IPS-NIHi11 (cell line): ENCODE results near the gene SNAP23.
"Not testable (repeated sequence)": the region's sequence is repeated elsewhere in the genome, so short reads cannot be mapped to it uniquely, and the experiment has no call there.

Experiments used
- DNase-seq: peaks from one replicate; pipeline ENCODE4 v3.0.0; 2012; ENCODE audit warnings: mixed read lengths, low spot score

SNAP23 gene

DNA sequence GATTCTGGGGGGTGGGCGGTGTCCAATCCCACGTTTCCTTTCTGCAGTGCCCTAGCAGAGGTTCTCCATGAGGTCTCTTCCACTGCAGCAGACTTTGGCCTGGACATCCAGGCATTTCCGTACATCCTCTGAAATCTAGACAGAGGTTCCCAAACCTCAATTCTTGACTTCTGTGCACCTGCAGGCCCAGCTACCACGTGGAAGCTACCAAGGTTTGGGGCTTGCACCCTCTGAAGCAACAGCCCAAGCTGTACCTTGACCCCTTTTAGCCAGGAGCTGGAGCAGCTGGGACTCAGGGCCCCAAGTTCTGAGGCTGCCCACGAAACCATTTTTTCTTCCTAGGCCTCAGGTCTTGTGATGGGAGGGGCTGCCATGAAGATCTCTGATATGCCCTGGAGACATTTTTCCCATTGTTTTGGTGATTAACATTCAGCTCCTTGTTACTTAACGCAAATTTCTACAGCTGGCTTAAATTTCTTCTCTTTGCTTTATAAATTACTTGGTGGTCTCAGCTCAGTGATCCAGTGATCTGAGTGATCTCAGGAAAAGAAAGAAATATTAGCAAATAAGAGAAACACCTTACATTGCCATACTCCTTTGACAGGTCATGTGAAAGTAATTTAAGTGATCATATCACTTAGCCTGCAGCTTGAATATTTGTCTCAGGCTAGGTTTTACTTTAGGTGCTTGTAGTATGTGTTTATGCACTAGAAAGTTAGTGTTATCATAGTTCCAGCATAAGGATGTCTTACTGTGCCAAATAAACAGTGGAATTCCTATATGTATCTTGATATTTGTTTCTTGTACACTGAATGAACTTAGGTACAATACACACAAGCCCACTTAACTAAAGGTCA is 3.0 kb downstream of the SNAP23 start:
- DNase-seq = no peak

DNA sequence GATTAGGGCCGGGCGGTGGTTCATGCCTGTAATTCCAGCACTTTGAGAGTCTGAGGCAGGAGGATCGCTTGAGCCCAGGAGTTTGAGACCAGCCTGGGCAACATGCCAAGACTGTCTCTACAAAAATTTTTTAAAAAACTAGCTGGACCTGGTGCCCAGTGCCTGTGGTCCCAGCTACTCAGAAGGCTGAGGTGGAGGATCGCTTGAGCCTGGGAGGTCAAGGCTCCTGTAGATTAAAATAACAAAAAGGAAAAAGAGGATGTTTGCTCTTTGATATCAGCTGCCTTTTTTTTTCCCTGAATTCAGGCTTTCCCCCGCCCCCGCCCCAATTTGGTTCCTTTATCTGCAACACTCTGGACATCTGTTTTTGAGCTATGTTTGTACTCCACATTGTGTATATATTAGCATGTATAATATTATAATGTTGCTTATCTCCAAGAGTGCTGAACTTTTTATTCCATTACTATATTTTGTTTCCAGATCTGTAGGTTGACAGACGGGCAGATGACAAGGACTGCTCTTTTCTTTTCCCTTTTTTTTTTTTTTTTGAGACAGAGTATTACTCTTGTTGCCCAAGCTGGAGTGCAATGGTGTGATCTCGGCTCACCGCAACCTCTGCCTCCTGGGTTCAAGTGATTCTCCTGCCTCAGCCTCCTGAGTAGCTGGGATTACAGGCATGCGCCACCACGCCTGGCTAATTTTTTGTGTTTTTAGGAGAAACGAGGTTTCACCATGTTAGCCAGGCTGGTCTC is 4.6 kb downstream of the SNAP23 start:
- DNase-seq = no peak

DNA sequence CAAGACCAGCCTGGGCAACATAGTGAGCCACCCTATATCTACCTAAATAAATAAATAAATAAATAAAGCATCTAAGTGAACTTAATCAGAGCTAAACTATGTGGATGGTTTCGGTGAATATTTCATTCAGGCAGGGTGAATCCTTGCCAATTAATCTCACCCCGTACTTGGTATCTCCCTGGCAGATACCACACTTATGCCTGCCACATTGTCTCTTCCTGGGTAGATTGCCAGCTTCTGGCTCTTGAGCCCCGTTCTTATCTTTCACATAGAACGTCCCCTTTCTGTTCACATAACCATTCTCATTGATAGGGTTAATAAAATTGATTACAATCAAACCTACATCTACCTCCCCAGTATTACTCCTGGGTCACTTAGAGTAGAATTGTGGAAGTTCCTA is 7.0 kb downstream of the SNAP23 start:
- no peak for DNase-seq

DNA sequence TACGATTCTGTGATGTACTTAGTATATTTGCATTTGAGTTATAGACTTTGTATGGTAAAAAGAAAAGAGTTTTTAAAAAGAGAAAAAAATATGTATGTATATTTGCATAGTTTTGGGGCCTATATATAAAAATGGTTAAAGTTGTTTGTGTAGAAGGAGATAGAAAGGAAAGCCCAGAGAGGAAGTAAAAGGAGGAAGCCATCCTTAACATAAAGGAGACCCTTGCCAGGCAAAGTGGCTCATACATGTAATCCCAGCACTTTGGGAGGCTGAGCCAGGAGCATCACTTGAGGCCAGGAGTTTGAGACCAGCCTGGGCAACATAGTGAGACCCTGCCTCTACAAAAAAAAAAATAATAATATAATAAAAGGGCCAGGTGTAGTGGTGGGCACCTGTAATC is 8.4 kb downstream of the SNAP23 start:
- DNase-seq = no peak

DNA sequence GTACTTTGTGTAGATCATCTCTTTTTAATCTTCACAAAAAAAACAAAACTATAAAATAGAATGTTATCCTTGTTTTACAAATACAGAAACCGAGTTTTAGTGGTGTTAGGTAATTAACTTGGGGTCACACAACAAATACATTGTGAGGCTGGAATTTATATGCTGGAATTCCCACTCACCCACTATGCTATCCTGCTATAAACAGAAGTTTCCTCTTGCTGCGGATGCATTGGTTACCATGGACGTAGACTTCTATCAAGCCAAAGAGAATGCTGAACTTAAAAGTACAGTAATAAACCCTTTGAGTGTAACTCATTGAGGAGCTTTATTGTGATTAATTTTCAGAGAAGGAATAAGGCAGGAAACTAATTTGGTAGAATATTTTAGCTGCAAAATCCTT is 9.2 kb downstream of the SNAP23 start:
- no peak for DNase-seq

DNA sequence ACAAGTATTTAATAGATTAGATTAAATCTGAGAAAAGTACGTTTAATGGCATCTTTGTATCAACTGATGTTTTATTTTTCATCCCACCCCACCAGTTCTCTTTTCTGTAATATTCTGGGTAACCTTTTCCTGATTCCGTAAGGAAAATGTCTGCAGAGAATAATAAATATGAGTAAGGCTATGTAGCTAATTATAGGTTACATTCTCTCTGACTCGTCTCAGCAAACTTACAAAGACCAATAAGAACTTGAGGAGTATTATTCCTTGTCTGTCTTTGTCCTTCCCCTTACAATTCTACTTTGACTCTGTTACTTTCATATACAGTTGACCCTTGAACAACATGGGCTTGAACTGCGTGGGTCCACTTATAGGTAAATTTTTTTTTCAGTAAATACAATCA is 12.1 kb downstream of the SNAP23 start:
- no peak for DNase-seq

DNA sequence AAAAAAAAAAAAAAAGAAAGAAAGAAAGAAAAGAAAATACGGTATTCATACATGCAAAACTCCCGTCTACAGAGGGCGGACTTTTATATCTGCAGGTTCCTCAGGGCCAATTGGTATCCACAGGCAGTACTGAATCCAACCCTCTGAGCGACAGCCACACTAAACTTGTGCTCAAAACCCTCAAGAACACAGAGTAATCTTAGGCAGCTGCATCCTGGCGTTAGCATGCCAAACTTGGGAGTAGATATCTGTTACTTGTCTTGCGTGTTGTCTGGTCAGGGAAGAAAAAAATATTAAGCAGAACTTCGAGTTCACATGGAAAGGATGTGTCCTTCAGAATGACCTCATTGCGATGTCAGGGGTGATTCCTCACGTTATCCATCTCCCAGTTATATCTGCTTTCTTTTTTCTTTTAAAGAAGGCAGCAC is 12.8 kb downstream of the SNAP23 start:
- DNase-seq = no peak

DNA sequence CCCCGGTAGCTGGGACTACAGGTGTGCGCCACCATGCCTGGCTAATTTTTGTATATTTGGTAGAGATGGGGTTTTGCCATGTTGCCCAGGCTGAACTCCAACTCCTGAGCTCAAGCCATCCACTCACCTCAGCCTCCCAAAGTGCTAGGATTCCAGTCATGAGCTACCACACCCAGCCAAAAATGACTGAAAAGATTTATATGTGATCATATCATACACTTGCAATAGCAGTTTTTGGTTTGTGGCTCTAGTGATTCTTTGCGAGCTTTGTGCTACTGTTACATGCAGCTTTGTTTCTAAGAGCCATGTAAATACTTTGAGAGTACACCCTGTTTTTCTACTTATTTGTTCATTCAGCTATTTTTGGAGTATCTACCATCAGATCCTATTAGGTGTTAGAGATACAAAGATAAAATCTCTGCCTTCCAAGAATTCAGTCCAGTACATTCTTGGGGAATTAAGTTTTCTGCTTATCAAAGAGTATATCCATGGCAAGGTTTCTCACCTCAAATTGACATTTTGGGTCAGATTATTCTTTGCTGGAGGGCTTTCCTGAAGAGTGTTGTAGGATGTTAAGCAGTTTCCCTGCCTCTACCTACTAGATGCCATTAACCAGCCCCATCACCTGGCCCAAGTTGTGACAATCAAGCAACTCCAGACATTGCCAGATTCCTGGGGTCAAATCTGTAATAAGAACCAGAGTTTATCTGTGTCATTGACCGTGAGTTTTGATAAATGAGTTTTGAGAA is 15.0 kb downstream of the SNAP23 start:
- DNase-seq = no peak

DNA sequence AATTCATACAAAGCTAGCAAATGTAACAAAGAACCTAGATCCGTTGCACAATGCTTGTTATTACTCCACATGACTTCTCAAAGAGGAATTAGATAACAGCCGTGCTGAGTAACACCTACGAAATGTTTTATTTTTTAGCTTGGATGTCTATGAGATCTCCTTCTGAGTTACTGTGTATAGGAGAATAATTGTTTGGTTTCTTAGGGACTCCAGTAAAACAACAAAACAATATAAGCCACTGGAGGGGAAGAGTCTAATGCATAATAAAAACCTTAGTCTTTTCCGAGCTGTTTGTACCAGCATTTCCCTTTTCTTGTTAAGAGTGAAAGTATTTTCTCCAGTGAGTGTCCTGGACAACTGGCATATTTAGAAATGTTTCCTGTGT is 15.6 kb downstream of the SNAP23 start:
- no peak for DNase-seq

DNA sequence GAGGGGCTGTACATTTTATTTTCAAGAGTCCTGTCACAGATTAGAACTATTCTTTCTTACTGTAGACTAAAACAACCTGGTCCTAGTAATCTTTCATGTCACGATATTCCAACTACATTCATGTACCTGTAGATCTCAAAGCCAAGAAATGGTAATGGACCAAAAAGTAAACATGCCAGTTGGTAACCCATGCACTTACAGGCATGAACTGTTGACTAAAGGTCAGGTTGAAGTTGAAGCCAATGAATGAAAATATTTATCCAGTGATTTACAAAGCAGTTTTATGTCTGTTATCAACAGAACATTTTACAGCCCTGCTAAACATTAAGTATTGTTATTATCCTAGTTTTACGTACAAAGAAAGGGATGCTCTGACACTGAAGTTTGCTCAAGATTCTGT is 27.9 kb downstream of the SNAP23 start:
- no peak for DNase-seq

DNA sequence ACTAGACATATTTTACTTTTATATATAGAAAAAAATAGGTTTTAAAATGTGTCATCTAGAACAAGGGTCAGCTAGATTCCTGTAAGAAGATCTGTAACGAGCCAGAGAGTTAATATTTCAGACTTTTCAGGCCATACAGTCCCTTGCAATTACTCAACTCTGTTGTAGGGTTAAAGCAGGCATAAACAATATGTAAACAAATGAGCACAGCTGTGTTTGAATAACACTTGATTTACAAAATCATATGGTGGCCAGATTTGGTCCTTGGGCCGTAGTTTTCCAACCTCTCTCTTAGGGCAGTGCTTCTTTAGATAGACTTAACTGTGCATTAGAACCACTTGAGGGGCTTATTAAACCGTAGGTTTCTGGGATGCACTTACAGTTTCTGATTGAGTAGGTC is 33.5 kb downstream of the SNAP23 start:
- no peak for DNase-seq

DNA sequence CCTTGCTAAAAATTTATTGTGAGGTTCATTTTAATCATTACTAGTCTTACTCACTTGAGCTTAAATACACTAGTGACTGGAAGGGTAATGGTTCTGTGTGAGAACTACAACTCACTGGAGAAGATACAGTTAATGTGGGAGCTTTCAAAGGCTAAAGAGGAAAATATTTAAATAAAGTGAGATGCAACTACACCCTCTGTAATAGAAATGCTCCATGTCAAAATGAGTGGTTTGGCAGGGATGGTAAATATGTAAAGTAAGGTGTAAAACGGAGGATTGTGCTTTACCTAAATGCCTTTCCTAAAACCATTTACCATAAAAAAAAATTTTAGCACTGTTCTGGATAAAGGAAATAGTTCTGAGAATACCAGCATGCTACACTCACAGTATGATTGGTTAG is 37.8 kb downstream of the SNAP23 start:
- DNase-seq = no peak

DNA sequence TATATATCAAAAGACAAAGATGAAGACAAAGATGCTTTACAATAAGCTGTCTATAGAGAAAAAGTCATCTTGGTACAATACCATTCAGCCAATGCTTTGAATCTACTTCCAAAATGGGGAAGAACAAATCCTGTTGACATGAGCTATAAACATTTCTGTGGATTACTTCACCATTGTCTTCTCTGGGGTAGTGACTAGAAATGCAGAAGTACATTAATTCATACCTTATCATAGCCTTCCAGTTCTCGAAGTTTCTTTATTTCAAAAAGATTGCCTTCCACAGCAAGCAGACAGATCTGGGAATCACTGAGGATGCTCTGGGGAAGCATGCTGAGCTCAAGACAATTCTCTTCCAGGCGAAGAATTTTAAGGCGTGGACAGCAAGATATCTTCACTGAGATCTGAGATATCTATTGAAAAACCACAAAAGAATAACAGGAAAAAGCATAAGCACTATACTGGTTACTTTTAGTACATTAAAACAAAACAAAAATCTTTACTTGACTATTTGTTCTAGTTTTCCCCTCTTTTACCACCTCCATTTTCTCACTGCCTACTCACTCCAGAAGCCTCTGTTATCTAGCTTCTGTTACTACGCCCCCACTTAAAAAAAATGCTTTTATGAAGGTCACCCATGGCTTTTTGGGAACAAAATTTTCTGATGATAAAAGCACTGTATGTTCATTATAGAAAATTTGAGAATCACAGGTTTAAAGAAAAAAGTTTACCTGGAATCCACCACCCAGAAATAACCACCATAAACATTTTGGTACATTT is 49.6 kb downstream of the SNAP23 start:
- no peak for DNase-seq

DNA sequence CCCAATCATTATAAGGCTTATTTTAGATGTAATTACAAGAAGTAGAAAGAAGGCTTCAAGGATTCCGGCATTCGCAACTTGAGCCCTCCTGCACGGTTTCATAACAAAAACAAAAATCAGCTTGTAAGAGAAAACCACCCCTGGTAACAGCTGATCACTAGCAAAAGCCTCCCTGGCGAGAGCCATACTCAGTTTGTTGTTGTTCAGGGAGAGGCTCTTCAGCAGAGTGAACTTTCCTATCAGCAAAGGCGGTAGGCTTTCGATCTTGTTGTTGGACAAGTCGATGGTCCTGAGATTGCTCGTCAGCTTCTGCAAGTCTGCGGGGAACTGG is 52.4 kb downstream of the SNAP23 start:
- DNase-seq = no peak

DNA sequence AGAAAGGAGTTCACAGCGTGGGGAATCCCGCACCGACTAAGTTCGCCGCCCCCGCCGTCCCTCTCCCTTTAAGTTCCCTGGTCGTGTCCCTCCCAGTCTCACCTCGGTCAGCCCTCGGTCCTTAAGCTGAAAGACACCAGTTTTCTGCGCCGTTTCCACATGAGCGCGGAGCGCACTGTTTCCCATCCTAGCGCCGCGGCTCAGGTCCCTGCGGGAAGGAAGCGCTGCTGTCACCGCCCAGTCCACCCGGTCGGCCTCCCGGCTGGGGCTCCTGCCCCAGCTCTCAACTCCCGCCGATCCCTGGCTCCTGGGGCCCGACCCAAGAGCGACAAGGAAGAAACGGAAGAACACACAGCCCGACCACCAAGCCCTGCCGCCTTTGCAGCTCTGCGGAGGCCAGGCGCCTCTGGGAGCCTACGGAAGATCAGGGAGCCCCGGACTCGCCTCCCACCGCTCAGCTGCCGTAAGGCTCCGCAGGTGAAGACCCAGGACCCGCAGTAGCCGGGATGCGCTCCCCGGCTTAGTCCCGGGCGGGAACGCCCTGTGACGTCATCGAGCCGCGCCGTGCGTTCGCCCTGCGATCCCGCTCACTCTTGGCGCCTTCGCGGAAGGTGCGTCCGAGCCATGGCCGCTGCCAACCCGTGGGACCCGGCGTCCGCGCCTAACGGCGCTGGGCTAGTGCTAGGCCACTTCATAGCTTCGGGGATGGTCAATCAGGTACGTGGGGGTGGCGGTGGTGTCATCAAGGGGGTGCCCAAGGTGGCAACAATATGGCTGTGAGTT is 53.0 kb downstream of the SNAP23 start, which contains the start of the genes HAUS2 and LRRC57:
Gene HAUS2 (plus strand): TSS at position 590 of the 783 bp plus-strand sequence. CDS start 35 bp downstream, at position 625.
Gene LRRC57 (minus strand): TSS at position 545 of the 783 bp plus-strand sequence. CDS start 359 bp downstream, at position 186.
- DNase-seq = peak; percentile 98

DNA sequence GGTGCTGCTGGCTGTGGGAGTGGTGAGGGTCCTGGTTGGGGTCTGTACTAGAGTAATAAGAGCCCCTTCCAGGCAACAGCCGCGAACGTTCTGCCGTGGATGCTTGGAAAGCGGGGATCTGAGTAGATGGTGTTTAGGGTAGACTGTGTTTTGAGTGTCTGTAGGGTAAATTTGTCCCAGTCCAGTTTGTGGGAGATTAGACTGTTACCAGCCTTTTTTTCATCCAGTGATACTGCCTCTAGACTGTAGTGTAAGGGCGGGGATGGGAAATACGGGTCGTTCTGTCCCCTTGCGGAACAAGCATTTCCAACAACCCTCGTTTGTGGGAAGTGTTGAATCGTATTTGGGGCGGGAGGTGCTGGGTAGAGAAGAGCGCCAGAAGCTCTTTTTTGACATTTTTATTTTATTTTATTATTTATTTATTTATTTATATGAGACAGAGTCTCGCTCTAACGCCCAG is 53.6 kb downstream of the SNAP23 start:
- no peak for DNase-seq

DNA sequence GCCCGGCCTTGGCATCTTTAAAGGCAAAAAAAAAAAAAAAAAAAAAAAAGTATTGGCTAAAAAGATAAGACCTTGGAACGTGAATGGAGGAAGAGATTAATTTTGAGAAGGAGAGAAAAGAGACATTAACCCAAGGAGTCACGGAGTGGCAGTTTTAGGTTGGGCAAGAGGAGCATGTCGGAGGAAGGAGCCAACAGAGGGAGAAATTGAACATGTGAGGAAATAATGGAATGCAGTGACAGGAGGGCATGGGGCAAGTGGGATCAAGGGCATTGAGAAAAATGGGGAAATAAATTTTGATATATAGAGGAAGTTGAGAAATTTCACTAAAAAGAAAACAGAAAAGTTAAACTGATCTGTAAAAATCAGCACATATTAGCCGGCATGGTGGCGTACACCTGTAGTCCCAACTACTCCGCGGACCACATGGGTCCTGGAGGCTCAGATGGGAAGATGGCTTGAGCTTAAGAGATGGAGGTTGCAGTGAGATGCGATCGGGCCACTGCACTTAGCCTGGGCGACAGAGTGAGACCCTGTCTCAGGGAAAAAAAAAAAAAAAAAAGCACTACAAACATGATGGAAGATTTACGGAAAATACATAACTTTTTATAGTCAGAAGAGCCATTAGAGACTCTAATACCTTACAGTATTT is 54.4 kb downstream of the SNAP23 start:
- no peak for DNase-seq

DNA sequence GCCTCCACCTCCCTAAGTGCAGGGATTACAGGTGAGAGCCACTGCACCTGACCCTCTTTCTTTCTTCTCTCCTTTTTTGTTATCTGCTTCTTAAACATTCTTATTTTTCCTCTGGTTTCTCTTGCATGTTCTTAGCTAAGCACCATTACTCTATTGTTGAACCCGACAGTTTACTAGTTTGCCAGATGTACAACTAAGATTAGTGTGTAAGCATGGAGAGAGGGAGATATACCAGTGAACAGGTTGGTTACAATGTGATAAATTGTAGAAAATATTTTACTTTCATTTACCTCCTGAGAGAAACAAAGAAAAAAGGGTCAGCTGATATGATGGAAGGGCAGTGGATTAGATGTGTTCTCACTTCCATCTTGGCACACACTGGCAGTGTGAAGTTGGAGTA is 58.1 kb downstream of the SNAP23 start:
- no peak for DNase-seq

DNA sequence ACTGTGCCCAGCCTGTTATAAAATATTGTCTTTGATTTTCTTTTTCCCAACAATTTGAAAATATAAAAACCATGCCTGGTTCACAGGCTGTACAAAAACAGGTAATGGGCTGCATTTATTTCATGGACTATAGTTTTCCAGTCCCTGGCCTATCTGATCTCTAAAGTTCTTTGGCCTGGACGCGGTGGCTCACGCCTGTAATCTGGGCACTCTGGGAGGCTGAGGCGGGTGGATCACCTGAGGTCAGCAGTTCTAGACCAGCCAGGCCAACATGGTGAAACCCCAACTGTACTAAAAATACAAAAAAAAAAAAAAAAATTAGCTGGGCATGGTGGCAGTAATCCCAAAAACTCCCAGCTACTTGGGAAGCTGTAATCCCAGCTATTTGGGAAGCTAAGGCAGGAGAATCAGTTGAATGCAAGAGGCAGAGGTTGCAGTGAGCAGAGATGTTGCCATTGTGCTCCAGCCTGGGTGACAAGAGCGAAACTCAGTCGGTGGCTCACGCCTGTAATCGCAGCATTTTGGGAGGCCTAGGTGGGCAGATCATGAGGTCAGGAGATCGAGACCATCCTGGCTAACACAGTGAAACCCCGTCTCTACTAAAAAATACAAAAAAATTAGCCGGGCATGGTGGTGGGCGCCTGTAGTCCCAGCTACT is 61.2 kb downstream of the SNAP23 start:
- not testable (repeated sequence) for DNase-seq

DNA sequence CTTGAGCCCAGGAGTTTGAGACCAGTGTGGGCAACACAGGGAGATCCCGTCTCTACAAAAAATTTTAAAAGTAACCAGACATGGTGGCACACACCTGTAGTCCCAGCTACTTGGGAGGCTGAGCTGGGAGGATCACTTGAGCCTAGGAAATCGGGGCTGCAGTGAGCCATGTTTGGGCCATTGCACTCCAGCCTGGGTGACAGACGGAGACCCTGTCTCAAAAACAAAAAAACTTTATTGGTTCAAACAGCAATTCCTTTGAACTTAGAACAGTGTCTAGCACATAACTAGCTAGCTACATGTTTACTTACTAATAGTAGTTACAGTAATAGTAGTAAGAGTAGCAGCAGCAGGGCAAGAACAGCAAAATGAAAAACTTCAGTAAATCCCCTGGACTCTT is 63.3 kb downstream of the SNAP23 start:
- no peak for DNase-seq
